Activated CD8-positive, alpha-beta memory T cell treated with anti-CD3 and anti-CD28 coated beads for 4 hours (primary cell): Measurements from ENCODE around the gene PDE4DIP.
"Not testable (repeated sequence)": the region's sequence is repeated elsewhere in the genome, so short reads cannot be mapped to it uniquely, and the experiment has no call there.

ENCODE experiments used
- DNase-seq, 2 donors: peaks; one replicate each; pipeline ENCODE4 v3.0.0-alpha.2; 2020; ENCODE audit warnings: low read depth in 2 of 2

The PDE4DIP gene

DNA sequence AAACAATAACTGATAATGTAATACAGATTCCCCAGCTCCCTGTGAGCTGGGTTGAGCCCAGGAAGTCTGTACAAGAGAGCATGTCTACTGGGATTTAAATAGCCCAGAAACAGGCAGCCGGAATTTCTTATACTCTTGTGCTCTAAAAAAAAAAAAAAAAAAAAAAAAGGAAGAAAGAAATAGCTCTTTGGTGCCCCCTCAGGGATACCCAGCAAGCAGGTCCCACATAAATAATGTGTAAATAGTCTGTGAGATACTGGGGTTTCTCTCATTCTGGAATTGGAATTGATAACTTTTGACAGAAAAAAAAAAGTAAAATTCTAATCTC is 25.4 kb downstream of the PDE4DIP start:
- DNase-seq, result not testable (repeated sequence)

- not testable (repeated sequence) for DNase-seq
Observed at GRCh38 chr1:148874408-148875388, 30.5 kb downstream of the PDE4DIP start.

- DNase-seq, result not testable (repeated sequence)
Observed at GRCh38 chr1:148879812-148880416, 35.7 kb downstream of the PDE4DIP start.

GRCh38 chr1:148881261-148881660 is 37.0 kb downstream of the PDE4DIP start:
- not testable (repeated sequence) for DNase-seq

DNA sequence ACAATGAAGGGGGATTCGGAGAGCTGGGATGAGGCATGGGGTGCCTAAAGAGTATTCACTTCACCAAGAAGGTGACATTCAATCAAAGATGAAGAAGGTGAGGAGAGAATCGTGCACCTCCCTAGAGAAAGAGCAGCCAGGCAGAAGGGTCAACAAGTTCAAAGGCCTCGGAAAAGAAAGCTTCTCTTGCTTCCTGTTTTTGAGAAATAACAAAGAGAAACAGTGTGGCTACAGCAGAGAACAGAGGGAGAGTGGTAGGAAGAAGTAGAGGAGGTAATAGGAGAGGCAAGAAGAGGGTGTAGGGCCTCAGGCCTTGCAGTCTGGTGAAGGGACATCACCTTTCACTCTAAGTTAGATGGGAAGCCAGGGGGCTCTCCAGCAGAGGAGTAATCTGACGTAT is 41.0 kb downstream of the PDE4DIP start:
- DNase-seq, result not testable (repeated sequence)

DNA sequence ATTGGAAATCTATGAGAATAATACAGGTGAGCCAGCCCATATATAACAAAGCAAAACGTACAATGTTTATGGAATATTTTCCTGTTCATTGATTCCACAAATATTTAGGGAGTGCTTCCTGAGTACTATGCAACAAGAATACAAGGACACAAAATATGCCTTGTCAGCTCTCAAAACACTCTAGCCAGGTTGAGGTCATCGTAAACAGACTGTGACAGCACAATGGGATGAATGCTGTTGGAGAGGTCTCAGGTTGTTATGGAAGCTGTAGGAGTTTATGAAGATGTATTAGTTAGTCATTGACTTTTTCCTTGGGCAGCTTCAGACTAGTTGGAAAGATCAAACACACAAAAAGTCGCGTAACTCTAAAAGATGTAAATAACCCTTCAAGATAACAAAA is 42.1 kb downstream of the PDE4DIP start:
- not testable (repeated sequence) for DNase-seq

DNA sequence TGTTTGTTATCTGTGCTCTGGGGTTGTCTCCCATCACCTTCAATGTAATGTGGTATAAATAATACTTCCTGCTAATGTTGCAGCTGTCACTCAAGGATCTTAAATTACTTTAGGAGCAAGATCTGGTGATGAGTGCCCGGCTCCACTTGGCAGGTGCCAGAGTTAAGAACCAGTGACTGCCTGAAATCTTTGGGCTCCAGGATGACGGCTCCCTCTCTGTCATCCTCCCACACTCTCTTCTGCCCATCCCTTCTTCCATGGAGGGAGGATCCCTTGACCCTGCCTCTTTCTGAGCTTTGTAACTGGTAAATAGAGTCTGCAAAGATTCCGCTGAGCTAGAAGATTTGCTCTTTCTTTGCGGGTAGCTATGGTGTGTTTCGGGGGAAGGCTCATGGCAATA is 44.4 kb downstream of the PDE4DIP start:
- DNase-seq, result not testable (repeated sequence)

- DNase-seq, result not testable (repeated sequence)
Observed at GRCh38 chr1:148889267-148890074, 45.2 kb downstream of the PDE4DIP start.

GRCh38 chr1:148890075-148890568 is 45.9 kb downstream of the PDE4DIP start:
- DNase-seq, result not testable (repeated sequence)

- not testable (repeated sequence) for DNase-seq
Observed at GRCh38 chr1:148894360-148895352, 50.4 kb downstream of the PDE4DIP start.

GRCh38 chr1:148900026-148900425 is 55.8 kb downstream of the PDE4DIP start:
- DNase-seq, result not testable (repeated sequence)

DNA sequence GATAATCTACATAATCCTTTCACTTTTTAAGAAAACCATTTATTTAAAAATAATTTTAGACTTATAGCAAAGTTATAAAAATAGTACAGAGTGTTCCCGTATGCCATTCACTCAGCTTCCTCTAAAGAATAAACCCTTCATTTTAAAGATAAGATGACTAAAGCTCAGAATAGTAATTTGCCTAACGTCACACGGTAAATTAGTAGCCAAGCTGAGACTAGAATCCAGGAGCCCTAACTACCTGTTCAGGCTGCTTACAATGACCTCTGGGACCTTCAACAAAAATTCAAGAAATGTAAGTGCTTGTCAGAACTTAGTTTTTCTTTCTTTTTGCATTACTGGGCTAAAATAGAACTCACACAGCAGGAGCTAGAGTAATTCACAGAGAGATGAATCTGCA is 56.5 kb downstream of the PDE4DIP start:
- not testable (repeated sequence) for DNase-seq

DNA sequence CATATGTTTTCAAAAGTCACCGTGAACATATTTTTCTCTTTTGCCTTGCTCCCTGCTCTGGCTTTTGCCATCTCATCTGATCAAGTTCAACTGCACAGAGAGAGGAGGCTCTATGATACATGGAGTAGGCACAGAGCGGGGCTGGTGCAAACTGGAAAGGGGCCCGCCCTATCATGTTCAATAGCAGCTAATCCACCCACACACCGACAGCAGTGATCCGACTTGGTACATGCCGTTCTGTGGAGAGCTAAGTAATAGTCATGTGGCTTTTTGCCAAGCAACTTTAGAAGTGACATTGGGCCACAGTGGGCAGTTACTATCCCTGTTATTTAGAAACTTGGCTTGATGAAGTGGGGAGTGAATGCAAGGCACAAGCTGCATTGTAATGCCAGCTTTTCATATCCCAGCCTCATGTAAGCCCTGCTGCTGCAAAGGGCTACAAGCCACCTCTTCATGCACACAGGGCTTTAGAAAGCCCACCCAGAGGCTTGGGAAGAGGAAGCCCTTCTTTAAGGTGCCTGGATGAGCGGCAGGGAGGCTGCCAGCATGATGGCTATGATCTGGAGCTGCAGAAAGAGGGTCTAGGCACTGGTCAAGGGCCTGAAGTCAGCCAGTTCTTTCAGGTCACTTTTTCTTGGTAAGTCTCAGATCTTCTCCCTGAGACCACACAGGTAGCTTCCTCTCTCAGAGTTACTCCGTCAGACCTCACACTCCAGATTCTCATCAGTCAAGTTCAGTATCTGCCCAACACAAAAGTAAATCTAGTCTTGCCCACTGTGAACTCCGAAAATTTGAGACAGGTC is 57.1 kb downstream of the PDE4DIP start:
- not testable (repeated sequence) for DNase-seq

GRCh38 chr1:148901953-148902341 is 57.7 kb downstream of the PDE4DIP start:
- not testable (repeated sequence) for DNase-seq

DNA sequence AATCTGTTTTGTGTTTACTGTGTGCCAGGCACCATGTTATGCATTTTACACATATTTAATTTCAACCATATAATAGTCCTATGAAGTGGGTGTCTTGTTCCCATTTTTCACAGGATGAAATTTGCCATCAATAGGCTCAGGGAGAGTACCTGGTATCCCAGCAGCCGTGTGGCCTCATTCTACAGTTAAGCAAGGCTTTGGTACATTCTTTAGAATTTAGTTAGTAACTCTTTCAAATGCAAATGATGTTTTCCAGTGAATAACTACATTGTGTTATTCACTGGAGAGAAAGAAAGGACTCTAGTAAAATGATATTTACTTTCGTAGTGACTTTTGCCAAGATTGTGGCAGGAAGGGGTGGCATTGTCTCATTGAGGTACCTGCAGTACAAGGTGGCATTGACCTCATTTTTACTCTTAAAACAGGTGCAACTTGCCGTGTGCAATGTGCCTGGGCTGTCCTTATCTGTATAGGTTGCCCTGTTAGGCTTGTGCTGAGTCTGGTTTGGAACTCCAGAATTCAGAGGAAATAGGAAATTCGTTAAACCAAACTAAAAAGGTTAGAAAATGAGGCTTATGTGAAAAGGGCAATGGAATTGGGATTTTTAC is 65.1 kb downstream of the PDE4DIP start:
- not testable (repeated sequence) for DNase-seq

- DNase-seq, result not testable (repeated sequence)
Observed at GRCh38 chr1:148911303-148911928, 67.2 kb downstream of the PDE4DIP start.

- DNase-seq, result not testable (repeated sequence)
Observed at GRCh38 chr1:148916222-148916621, 72.0 kb downstream of the PDE4DIP start.

DNA sequence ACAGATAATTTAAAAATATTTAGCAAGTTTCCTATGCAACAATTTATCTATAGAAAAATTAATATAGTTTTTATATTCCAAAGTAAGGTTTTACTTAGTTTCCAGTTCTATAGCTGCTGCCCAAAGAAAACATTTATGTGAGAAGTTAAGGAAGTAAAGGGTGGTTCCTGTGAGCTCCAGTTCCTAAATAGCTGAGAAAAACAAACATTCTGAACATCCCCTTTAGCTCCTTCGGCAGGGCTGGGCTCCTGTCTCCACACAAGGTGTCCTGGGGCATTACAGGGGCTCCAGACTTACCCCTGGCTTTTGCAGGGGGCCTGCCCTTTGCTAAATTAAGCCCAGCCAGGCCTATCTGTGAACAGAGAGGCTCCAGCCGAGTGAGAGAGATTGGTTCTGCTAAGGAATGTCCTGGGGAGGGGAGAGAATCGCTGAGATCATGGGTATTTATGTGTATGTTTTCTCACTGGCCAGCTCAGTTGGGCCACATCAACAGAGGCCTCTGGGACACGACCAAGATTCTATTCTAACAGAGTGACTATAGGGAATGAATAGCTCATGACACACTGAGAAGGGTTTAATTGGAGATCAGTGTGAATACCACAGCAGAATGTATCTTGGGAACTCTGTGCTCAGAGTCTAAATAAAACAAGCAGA is 72.6 kb downstream of the PDE4DIP start:
- not testable (repeated sequence) for DNase-seq
